Measurements from ENCODE around the gene SSRP1.

The SSRP1 gene

GRCh38 chr11:57359396-57359795 lies 23.7 kb upstream of the SSRP1 start:
- TF ChIP-seq TAF1 (IDR thresholded peaks at IDR 0.05; ENCODE audit: borderline replicate concordance, insufficient read depth, low read length), result no peak
- TF ChIP-seq, protein P1, sequence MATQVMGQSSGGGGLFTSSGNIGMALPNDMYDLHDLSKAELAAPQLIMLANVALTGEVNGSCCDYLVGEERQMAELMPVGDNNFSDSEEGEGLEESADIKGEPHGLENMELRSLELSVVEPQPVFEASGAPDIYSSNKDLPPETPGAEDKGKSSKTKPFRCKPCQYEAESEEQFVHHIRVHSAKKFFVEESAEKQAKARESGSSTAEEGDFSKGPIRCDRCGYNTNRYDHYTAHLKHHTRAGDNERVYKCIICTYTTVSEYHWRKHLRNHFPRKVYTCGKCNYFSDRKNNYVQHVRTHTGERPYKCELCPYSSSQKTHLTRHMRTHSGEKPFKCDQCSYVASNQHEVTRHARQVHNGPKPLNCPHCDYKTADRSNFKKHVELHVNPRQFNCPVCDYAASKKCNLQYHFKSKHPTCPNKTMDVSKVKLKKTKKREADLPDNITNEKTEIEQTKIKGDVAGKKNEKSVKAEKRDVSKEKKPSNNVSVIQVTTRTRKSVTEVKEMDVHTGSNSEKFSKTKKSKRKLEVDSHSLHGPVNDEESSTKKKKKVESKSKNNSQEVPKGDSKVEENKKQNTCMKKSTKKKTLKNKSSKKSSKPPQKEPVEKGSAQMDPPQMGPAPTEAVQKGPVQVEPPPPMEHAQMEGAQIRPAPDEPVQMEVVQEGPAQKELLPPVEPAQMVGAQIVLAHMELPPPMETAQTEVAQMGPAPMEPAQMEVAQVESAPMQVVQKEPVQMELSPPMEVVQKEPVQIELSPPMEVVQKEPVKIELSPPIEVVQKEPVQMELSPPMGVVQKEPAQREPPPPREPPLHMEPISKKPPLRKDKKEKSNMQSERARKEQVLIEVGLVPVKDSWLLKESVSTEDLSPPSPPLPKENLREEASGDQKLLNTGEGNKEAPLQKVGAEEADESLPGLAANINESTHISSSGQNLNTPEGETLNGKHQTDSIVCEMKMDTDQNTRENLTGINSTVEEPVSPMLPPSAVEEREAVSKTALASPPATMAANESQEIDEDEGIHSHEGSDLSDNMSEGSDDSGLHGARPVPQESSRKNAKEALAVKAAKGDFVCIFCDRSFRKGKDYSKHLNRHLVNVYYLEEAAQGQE (IDR thresholded peaks at IDR 0.05; ENCODE audit: insufficient read depth in 1 of 2, low read depth in 2 of 2, low read length in 2 of 2), result no peak
- TF ChIP-seq FOXP2 (optimal IDR thresholded peaks at IDR 0.05; ENCODE audit: borderline replicate concordance, extremely low read depth, extremely low read length, insufficient read depth), result no peak
- no peak for TF ChIP-seq POLR2AphosphoS5 (IDR thresholded peaks at IDR 0.05; ENCODE audit: low read depth, low read length)
- TF ChIP-seq SIN3A (IDR thresholded peaks at IDR 0.05; ENCODE audit: borderline replicate concordance, insufficient read depth, low read length), result no peak

DNA sequence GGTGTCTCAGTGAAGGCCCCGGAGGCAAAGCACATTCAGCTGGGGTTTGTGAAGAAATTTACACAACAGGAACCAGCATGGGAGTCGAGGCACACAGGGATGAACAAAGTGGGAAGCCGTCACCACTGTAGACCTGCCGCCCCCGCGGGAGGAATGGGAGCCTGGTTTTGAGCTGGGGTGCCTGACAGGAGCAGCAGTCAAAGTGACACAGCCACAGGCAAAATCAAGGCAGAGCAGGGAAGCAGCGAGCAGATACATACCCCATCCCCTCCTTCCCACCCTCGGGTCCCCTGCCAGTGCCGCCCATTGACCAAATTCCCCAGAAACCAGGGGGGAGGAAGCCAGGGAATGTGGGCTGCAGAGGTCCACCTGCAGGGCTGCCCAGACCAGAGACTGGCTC lies 23.3 kb upstream of the SSRP1 start:
- TF ChIP-seq SIN3A (IDR thresholded peaks at IDR 0.05; ENCODE audit: borderline replicate concordance, insufficient read depth, low read length), result no peak
- no peak for TF ChIP-seq POLR2AphosphoS5 (IDR thresholded peaks at IDR 0.05; ENCODE audit: low read depth, low read length)
- TF ChIP-seq, protein P1 (IDR thresholded peaks at IDR 0.05; ENCODE audit: insufficient read depth in 1 of 2, low read depth in 2 of 2, low read length in 2 of 2), result no peak
- no peak for TF ChIP-seq FOXP2 (optimal IDR thresholded peaks at IDR 0.05; ENCODE audit: borderline replicate concordance, extremely low read depth, extremely low read length, insufficient read depth)
- no peak for TF ChIP-seq TAF1 (IDR thresholded peaks at IDR 0.05; ENCODE audit: borderline replicate concordance, insufficient read depth, low read length)

DNA sequence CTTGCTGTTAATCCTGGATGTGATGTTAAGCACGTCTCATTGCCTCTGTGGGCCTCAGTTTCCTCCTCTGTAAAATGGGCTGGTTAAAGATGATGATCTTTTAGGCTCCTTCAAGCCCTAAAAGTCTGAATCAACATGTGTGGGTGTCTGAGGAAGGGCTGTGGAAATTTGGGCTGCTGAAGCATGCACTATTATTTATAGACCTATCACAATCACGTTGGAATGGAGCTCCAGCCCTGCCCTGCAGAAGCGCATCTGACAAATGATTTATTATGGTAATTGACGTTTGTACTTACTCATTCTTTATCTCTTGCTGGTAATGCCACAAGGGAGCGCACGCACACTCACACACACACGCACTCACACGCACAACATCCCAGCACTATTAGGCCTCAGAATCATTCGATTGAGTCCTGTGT lies 22.9 kb upstream of the SSRP1 start:
- TF ChIP-seq FOXP2 (optimal IDR thresholded peaks at IDR 0.05; ENCODE audit: borderline replicate concordance, extremely low read depth, extremely low read length, insufficient read depth) (no peak), POLR2AphosphoS5 (IDR thresholded peaks at IDR 0.05; ENCODE audit: low read depth, low read length) (no peak), TAF1 (IDR thresholded peaks at IDR 0.05; ENCODE audit: borderline replicate concordance, insufficient read depth, low read length) (no peak), SIN3A (IDR thresholded peaks at IDR 0.05; ENCODE audit: borderline replicate concordance, insufficient read depth, low read length) (no peak)
- TF ChIP-seq, protein P1 (IDR thresholded peaks at IDR 0.05; ENCODE audit: insufficient read depth in 1 of 2, low read depth in 2 of 2, low read length in 2 of 2), result no peak

GRCh38 chr11:57357856-57358255 lies 22.2 kb upstream of the SSRP1 start:
- TF ChIP-seq, protein P1 (IDR thresholded peaks at IDR 0.05; ENCODE audit: insufficient read depth in 1 of 2, low read depth in 2 of 2, low read length in 2 of 2), result no peak
- no peak for TF ChIP-seq FOXP2 (optimal IDR thresholded peaks at IDR 0.05; ENCODE audit: borderline replicate concordance, extremely low read depth, extremely low read length, insufficient read depth)
- no peak for TF ChIP-seq SIN3A (IDR thresholded peaks at IDR 0.05; ENCODE audit: borderline replicate concordance, insufficient read depth, low read length)
- TF ChIP-seq TAF1 (IDR thresholded peaks at IDR 0.05; ENCODE audit: borderline replicate concordance, insufficient read depth, low read length), result no peak
- no peak for TF ChIP-seq POLR2AphosphoS5 (IDR thresholded peaks at IDR 0.05; ENCODE audit: low read depth, low read length)

DNA sequence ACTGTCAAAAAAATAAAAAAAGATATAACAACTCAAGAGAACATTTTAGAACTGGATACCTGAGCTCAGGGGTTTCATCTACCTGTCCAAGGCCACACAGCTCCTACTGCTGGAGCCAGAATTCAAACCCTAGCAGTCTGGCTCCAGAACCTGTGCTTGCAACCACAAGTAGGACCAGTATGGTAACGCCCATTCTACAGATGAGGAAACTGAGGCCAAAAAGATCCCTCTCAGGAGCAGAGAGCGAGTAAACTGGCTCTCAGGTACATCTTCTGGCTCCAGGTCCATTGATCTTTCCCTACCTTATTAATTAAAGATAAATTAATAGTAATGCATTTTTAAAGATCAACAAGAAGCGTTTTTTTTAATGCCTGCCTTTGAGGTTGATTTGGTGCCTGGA lies 21.6 kb upstream of the SSRP1 start:
- no peak for TF ChIP-seq TAF1 (IDR thresholded peaks at IDR 0.05; ENCODE audit: borderline replicate concordance, insufficient read depth, low read length)
- no peak for TF ChIP-seq SIN3A (IDR thresholded peaks at IDR 0.05; ENCODE audit: borderline replicate concordance, insufficient read depth, low read length)
- TF ChIP-seq POLR2AphosphoS5 (IDR thresholded peaks at IDR 0.05; ENCODE audit: low read depth, low read length), result no peak
- TF ChIP-seq, protein P1 (IDR thresholded peaks at IDR 0.05; ENCODE audit: insufficient read depth in 1 of 2, low read depth in 2 of 2, low read length in 2 of 2), result no peak
- TF ChIP-seq FOXP2 (optimal IDR thresholded peaks at IDR 0.05; ENCODE audit: borderline replicate concordance, extremely low read depth, extremely low read length, insufficient read depth), result no peak

Data from PFSK-1 (cell line).